ENCODE results near the gene SPPL3.
"Not testable (repeated sequence)": the region's sequence is repeated elsewhere in the genome, so short reads cannot be mapped to it uniquely, and the experiment has no call there.

SPPL3 gene

DNA sequence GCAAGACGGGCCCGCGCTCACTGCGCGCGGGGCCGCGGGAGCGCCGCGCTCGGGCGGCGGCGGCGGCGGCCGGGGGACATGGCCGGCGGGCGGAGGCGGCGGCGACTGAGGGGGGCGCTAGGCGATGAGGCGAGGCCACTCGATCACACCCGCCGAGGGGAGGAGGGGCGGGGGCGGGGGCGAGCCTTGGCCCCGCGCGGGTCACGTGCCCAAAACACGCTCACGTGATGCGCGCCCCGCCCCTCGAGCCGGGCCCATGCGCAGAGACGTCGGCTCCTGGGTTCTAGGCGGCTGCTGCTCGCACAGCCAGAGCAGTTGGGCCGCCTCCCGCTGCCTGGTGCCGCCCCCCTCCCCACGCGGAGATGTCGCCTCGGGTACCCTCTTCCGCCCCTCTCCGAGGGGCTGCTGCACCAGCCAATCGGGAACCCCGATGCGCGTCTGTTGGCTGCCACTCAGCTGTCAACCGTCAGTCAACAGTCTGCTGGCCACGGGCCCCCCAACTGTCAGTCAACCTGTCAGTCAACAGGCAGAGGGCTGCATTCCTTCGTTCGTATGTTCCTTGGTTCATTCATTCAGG lies at the start of gene SPPL3:
TSS of gene SPPL3 (minus strand) at position 162 of the 577 bp plus-strand sequence. CDS start 491 bp downstream, outside the sequence.
- DNase-seq = peak; percentile 94 to 96

GRCh38 chr12:120950807-120951206 lies 46.6 kb upstream of the SPPL3 start:
- no peak for DNase-seq

DNA sequence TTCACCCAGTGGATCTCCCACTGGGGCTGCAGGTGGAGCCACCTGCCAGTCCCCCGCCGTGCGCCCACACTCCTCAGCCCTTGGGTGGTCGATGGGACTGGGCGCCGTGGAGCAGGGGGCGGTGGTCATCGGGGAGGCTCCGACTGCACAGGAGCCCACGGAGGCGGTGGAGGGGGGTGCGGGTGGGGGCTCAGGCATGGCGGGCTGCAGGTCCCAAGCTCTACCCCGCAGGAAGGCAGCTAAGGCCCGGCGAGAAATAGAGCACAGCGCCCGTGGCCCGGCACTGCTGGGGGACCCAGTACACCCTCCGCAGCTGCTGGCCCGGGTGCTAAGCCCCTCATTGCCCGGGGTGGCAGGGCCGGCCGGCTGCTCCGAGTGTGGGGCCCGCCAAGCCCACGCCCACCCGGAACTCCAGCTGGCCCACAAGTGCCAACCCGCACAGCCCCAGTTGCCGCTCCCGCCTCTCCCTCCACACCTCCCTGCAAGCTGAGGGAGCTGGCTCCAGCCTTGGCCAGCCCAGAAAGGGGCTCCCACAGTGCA lies 46.2 kb upstream of the SPPL3 start:
- DNase-seq = not testable (repeated sequence)

DNA sequence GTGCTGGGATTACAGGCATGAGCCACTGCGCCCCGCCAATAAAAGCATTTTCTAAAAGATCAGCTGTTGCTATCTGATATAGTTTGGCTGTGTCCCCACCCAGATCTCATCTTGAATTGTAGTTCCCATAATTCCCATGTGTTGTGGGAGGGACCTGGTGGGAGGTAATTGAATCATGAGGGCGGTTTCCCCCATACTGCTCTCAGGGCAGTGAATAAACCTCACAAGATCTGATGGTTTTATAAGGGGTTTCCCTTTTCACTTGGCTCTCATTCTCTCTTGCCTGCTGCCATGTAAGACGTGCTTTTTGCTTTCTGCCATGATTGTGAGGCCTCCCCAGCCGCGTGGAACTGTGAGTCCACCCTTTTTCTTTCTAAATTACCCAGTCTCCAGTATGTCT lies 41.4 kb upstream of the SPPL3 start:
- DNase-seq = not testable (repeated sequence)

GRCh38 chr12:120944645-120945217 lies 40.6 kb upstream of the SPPL3 start:
- DNase-seq = peak; percentile 78 to 82

GRCh38 chr12:120943482-120943881 lies 39.3 kb upstream of the SPPL3 start:
- DNase-seq = no peak

DNA sequence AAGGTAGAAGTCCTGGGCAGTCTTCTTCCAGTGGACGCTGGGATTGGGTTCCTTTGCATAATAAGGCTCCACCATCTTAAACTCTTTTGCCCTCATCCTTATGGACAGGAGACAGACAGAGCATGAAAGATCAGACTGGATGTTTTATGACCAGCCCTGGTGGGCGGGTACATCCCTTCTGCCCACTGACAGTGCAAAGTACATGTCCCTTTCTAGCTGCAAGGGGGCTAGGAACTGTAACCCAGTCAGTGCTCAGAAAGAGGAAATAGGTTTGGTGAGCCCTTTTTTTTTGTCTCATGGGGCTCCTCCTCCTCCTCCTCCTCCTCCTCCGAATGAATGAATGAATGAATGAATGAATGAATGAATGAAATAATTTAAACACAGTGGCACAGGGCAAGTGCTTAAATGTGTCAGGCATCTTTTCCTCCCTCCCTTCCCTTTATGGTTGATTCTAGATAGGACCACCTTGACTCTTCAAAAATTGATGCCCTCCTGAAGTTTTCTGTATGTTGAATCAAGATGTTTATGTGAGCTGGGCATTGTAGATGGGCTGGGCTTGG lies 37.8 kb upstream of the SPPL3 start:
- DNase-seq = no peak

DNA sequence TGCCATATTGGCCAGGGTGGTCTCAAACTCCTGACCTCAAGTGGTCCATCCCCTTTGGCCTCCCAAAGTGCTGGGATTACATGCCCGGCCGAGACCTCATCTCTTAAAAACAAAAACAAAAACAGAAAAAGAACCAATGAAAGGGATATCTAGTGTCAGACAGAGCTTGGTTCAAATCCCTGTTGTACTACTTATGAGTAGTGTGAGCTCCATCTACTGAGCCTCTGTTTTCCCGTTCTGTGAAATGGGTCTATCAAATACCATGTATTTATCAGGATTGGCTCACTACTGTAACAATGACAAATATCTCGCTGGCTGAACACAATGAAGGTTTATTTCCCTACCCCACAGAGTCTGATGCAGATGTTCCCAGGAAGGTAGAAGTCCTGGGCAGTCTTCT lies 37.3 kb upstream of the SPPL3 start:
- DNase-seq = no peak

GRCh38 chr12:120940799-120941198 lies 36.6 kb upstream of the SPPL3 start:
- DNase-seq = no peak

DNA sequence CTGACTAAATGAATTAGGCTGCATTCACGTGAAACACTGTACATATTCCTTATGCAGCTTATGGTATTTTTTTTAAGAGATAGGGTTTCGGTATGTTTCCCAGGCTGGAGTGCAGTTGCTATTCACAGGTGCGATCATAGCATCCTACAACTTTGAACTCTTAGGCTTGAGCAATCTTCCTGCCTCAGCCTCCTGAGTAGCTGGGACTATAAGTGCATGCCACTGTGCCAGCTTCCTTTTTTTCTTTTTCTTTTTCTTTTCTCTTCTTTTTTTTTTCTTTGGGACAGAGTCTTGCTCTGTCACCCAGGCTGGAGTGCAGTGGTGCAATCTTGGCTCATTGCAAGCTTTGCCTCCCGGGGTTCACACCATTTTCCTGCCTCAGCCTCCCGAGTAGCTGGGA lies 35.8 kb upstream of the SPPL3 start:
- no peak for DNase-seq

GRCh38 chr12:120939523-120939922 lies 35.4 kb upstream of the SPPL3 start:
- DNase-seq = no peak

DNA sequence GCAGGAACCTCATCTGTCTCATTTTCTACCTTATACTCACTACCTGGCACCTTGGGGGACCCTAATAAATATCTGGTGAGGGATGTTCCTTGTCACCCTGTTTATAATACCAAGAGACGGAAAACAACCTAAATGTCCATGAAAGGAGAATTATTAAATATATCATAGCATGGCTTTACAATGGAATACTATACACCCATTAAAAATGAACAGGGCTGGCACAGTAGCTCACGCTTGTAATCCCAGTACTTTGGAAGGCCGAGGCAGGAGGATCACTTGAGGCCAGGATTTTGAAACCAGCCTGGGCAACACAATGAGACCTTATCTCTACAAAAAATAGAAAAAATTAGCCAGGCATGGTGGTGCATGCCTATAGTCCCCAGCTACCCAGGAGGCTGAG lies 34.3 kb upstream of the SPPL3 start:
- DNase-seq = no peak

DNA sequence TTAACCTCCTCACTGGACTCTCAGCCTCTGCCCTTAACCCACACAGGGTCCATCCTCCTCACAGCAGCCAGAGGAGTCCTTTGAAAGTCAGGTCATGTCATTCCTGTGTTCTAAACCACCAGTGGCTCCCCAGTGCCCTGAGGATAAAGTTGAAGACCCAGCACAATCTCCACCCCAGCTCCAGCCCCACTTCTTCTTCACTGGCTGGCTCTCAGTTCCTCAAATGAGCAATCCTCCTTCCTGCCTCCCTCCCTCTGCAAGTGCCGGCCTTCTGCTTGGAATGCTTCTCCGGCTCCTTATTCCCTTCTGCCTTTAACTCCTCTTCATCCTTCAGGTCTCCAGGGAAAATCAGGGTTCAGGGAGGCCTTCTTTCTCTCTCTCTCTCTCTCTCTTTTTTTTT lies 32.0 kb upstream of the SPPL3 start:
- DNase-seq = no peak

- no peak for DNase-seq
Measured at GRCh38 chr12:120933786-120934185, 29.6 kb upstream of the SPPL3 start.

DNA sequence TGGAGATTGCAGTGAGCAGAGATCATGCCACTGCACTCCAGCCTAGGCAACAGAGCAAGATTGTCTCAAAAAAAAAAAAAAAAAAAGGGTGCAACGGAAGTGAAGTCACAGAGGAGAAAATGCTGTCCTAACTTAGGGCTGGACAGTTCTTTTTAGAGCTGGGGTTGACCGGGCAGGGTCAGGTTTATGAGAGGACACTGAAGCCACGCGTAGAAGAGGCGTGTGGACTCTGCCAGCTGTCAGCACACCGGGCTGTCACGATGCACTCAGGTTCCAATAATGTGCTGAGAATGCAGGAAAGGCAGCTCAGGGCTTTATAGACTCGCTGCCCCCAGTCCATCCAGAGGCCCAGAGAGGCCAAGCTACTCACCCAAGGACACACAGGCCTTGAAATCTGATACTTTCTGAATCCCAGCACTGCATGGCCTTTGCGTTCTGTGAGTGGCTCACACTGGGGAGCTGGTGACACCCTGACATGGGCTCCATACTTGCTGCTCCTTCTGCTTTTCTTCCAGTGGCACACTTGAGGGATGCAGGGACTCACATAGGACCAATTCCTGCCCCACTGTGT lies 28.9 kb upstream of the SPPL3 start:
- no peak for DNase-seq

- no peak for DNase-seq
Measured at GRCh38 chr12:120932058-120932457, 27.9 kb upstream of the SPPL3 start.

DNA sequence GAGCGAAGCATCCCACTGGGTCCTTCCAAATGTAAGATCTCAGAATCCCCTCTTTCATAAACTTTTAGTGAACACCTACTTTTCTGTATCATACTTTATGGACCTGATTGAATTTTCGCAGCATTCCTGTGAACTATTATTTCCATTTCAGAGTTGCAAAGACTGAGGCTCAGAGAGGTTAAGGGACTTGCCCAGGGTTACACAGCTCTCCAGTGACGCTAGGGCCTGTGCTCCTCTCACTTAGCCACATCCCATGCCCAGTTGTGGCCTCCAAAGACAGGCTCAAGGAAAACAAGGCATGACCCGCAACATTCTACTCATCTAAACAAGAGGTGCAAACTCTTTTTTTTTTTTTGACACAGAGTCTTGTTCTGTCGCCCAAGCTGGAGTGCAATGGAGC lies 25.9 kb upstream of the SPPL3 start:
- no peak for DNase-seq

- peak in 1 of 2 donors; percentile 5 for DNase-seq
Measured at GRCh38 chr12:120928864-120929652, 24.9 kb upstream of the SPPL3 start.

GRCh38 chr12:120925740-120926563 lies 21.8 kb upstream of the SPPL3 start:
- DNase-seq = no peak

- DNase-seq = no peak
Measured at GRCh38 chr12:120922279-120922678, 18.1 kb upstream of the SPPL3 start.

DNA sequence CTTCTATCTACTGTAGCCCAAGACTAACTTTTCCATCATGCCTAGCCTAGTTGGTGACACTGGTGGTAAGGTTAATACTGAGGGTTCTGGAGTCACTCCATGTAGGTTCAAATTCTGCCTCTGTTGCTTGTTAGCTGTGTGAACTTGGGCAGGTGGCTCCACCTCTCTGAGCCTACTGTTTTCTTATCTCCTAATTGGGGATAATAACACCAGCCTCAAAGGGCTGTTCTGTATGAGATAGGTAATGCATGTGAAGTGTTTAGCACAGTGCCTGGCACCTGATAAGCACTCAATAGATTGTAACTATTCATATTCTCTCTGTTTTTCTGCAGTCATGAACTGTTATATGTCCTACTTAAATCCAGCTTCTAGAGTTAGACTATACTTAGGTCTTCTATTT lies 17.5 kb upstream of the SPPL3 start:
- DNase-seq = no peak

DNA sequence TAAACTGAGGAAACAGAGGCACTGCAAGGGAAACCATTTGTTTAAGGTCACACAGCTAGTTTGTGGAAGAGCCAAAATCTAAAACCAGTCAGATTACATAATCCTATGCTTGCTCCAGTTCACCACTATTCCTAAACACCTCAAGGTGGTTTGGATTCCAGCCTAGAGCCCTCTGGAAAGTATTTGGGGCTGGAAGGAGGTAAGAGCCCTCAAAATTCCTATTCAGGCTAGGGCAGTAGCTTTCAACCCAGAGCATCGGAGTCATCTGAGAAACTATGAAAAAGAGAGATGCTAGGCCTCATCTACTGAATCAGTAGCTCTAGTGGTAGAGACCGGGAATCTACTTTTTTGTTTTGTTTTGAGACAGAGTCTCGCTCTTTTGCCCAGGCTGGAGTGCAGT lies 16.0 kb upstream of the SPPL3 start:
- no peak for DNase-seq

All from stimulated activated CD4-positive, alpha-beta T cell treated with anti-CD3 and anti-CD28 coated beads, Interleukin-2, amount 100 ng/mL, for 24 hours (primary cell).